HG02642 (cell line): Measurements from ENCODE around the gene MAP3K5.

ENCODE experiments used
- ATAC-seq: cut with Tn5 transposase; IDR thresholded peaks from one replicate; pipeline ENCODE4 v1.9.1; 2021; ENCODE audit warnings: mild to moderate bottlenecking; ENCODE audit not compliant: unreplicated experiment, poor library complexity

Gene MAP3K5

GRCh38 chr6:136751991-136752390 lies 40.3 kb downstream of the MAP3K5 start:
- ATAC-seq, result no peak

- peak; percentile 89 for ATAC-seq
These were observed 40.7 kb downstream of the MAP3K5 start for GRCh38 chr6:136751522-136751956.

- ATAC-seq, result peak; percentile 12
These were observed 41.4 kb downstream of the MAP3K5 start for GRCh38 chr6:136750696-136751521.

- ATAC-seq, result no peak
These were observed 42.8 kb downstream of the MAP3K5 start for GRCh38 chr6:136749359-136749997.

- ATAC-seq, result no peak
These were observed 44.8 kb downstream of the MAP3K5 start for GRCh38 chr6:136747507-136747906.

- no peak for ATAC-seq
These were observed 47.0 kb downstream of the MAP3K5 start for GRCh38 chr6:136745300-136745699.

GRCh38 chr6:136744889-136745288 lies 47.4 kb downstream of the MAP3K5 start:
- ATAC-seq, result no peak

- ATAC-seq, result no peak
These were observed 50.2 kb downstream of the MAP3K5 start for GRCh38 chr6:136742125-136742524.

- ATAC-seq, result no peak
These were observed 52.0 kb downstream of the MAP3K5 start for GRCh38 chr6:136740050-136740974.

- no peak for ATAC-seq
These were observed 52.8 kb downstream of the MAP3K5 start for GRCh38 chr6:136739501-136739900.

GRCh38 chr6:136739071-136739470 lies 53.2 kb downstream of the MAP3K5 start:
- ATAC-seq, result no peak

GRCh38 chr6:136738692-136739057 lies 53.6 kb downstream of the MAP3K5 start:
- no peak for ATAC-seq

GRCh38 chr6:136737871-136738691 lies 54.2 kb downstream of the MAP3K5 start:
- no peak for ATAC-seq

- ATAC-seq, result no peak
These were observed 54.9 kb downstream of the MAP3K5 start for GRCh38 chr6:136737374-136737844.

GRCh38 chr6:136736281-136736960 lies 55.9 kb downstream of the MAP3K5 start:
- ATAC-seq, result no peak

- ATAC-seq, result no peak
These were observed 57.3 kb downstream of the MAP3K5 start for GRCh38 chr6:136734977-136735376.

- no peak for ATAC-seq
These were observed 59.4 kb downstream of the MAP3K5 start for GRCh38 chr6:136732889-136733288.

GRCh38 chr6:136729832-136730231 lies 62.4 kb downstream of the MAP3K5 start:
- no peak for ATAC-seq

GRCh38 chr6:136728976-136729515 lies 63.2 kb downstream of the MAP3K5 start:
- ATAC-seq, result no peak
